GDM1 (cell line): ENCODE results near the gene UBASH3B.
"Not testable (repeated sequence)": the region's sequence is repeated elsewhere in the genome, so short reads cannot be mapped to it uniquely, and the experiment has no call there.

Experiments
- DNase-seq: peaks from one replicate; lab custom pipeline; 2025; lab: John Stamatoyannopoulos, UW

Gene UBASH3B

DNA sequence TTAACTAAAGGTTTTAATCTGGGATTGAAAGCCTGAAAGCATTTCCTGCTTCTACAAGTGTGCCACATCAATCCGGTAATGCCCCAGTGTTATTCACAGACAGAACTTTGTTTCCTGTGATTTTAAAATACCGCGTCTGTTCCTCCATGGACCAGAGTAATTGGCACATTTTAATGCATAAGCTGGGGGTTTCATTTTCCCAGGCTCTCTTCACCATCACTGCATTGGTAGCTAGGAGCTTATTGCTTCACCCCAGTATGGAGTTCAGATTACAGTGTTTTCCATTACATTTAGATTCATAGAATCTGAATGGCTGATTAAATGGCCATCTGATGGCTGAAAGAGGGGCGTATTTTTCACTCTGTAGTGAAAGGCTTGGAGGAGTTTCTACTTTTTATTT lies 157.1 kb downstream of the UBASH3B start:
- DNase-seq: no peak

DNA sequence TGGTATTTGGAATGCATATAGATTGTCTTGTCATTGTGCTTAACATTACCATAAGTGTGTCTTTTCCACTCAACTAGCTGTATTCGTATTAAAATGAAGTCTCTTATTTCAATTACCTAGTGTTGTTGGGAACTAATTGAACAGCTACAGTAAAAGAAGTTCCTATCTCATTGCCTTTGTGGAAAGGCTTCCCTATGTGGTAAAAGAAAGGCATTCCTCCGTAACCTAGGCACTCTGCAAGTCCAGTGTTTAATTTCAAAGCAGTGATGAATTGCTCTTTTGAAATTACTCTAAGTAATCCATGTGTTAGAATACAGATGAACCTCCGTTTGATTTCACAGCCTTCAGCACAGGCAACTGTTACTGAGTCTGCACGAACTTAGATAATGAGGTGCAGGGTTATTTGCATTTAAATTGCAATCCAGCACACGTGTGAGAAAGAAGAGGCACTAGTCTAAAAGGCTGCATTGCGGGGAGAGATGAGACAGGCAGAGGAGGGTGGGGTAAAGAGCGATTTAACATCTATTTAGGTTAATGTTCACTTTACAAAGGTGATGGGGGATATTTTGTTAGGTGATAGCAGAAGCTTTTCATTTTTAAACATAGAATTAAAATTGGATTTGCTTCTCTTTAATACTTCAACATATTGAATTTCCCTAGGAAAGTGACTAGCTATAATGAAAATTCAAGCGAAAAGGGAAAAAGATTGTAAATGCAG lies 157.8 kb downstream of the UBASH3B start:
- DNase-seq: no peak

DNA sequence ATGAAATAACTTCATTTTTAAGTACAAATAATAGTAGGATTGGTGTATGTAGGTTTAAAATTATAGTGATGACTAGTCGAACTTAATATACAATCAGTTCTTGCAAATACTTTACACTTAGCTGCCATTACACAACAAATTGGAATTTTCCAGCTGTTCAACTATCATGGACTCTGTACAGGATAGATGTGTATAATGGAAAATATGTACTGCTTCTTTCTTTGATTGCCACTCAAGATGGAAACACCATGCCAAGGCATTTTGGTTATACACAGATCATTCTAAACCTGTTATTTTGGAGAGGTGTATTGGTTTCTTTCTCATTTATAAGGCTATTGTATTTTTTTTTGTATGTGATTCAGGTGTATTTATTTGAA lies 158.4 kb downstream of the UBASH3B start:
- DNase-seq: no peak

DNA sequence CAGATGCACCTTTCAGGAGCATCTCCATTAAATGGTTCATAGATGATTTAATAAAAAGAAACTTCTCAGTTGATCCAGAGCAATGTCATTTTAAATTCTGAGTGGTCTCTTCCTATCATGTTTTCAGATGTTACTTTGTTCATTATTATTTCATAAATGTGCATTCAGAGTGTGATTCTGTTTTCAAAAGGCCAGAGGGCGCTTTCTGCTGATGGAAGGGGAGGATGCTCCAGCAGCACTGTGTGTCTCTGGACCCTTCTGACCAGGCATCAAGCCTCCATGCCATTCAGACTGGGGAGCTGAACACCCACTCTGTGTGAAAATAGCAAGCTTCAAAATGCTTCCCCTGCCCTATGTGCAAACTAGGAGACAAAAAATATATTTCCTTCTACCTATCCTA lies 158.9 kb downstream of the UBASH3B start:
- no peak for DNase-seq

DNA sequence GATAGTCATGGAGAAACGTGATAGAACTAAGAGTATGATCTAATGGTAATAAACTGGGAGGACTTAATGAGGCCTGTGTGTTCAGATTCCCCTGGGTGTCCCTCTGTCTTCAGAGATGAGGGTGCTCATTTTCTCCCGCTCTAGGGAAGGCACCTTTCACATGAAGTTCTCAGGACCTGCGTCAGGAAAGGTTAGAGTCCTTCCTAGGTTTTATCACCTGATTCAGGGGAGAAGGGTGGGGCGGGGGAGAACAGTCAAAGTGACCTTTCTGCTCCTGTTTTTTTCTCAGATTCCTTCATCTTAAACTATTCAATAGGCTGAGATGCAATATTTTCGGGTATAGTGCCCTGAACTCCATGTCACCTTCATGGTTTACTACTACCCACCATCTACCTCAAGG lies 160.4 kb downstream of the UBASH3B start:
- no peak for DNase-seq

GRCh38 chr11:122816761-122817520 lies 161.4 kb downstream of the UBASH3B start:
- no peak for DNase-seq

DNA sequence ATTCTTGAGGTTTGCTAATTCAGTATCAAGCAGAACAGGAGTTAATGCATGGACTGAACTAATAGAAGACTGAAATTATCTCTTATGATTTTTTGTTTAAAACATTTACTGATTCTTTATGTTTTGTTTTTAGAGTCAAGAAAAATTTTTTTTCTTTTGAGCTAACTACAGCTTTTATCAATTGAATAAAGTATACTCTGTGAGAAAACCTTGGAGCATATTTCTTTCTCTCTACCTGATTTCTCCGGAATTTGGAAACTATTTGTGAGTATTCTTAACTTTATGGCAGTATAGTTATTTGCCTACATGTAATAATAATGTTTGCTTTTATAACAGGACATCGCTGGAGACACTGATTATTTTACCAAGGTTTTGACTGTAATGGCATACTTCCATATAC lies 164.6 kb downstream of the UBASH3B start:
- no peak for DNase-seq

DNA sequence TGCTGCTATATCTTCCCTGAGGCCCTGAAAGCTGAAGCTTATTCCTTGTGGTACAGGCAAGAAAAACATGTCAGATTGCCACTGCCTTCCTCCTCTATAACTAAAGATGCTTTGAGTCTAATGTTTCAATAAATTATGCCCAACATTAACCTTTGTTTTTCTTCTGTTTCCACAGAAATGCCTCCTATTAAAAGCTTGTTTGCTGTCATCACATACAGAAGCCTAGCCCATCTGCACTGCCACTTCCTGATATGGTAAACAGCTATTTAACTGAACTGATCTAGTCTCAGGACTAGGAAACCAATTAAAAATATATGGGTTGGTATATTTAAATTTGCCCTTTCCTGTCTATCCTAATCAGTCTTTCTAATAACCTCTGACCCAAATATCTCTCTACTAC lies 165.6 kb downstream of the UBASH3B start:
- no peak for DNase-seq

DNA sequence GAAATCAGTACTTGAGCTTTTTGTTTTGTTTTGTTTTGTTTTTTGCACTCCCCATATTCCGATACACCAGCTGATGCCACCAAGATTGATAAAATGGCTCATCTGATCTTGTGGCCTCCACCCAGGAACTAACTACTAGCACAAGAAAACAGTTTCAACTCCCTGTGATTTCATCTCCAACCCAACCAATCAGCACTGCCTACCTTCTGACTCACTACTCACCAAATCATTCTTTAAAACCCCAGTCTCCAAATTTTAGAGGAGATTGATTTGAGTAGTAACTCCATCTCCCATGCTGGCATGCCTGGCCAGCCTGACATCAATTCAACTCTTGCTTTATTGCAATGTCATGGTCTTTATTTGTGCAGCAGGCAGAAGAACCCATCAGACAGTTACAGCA lies 166.7 kb downstream of the UBASH3B start:
- no peak for DNase-seq

DNA sequence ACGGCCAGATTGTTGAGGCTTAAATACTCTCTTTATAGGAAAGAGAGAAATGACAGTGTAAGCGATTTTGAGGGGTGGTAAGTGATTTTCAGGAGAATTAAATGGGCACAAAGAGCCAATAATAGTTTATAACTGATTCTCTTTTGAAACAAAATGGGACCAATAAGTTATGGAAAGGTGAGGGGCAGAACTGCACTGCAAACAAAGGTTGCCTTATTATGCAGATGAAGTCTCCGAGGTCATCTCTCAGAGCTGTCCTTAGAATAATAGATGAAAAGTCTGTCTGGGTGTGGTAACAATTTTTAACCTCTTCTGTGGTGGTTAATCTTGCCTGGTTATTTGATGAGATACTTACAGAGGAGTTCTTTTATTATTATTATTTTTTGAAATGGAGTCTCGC lies 168.0 kb downstream of the UBASH3B start:
- DNase-seq: no peak

DNA sequence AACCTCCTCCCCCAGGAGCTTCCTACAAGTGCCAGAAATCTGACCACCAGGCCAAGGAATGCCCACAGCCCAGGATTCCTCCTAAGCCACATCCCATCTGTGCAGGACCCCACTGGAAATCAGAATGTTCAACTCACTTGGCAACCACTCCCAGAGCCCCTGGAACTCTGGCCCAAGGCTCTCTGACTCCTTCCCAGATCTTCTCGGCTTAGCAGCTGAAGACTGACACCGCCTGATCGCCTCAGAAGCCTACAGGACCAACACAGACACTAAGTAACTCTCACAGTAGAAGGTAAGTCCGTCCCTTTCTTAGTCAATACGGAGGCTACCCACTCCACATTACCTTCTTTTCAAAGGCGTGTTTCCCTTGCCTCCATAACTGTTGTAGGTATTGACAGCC lies 173.8 kb downstream of the UBASH3B start:
- DNase-seq: not testable (repeated sequence)

GRCh38 chr11:122832297-122832696 lies 176.8 kb downstream of the UBASH3B start:
- DNase-seq: not testable (repeated sequence)

GRCh38 chr11:122832721-122833470 lies 177.4 kb downstream of the UBASH3B start:
- no peak for DNase-seq

GRCh38 chr11:122833846-122834464 lies 178.4 kb downstream of the UBASH3B start:
- DNase-seq: no peak

GRCh38 chr11:122836916-122837315 lies 181.4 kb downstream of the UBASH3B start:
- no peak for DNase-seq

- no peak for DNase-seq
Observed at GRCh38 chr11:122837528-122838346, 182.2 kb downstream of the UBASH3B start.

- no peak for DNase-seq
Observed at GRCh38 chr11:122843281-122844141, 188.0 kb downstream of the UBASH3B start.

DNA sequence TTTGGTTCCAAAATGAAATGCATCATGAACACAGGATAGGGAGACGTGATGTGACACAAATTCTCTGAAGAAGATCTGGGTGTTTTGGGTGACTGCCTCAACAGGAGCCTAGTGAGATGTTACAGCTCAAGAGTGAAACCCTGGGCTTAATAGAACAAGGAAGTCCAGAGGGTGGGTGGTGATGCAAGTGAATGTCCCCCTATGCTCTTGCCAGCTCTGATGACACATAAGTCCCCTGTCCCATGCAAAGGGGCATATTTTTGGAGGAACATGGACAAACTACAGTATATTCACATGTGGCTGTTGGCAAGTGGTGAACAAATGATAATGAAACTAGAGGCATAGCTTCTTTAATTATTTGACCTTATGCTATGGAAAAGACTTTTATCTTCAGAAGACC lies 191.9 kb downstream of the UBASH3B start:
- no peak for DNase-seq

DNA sequence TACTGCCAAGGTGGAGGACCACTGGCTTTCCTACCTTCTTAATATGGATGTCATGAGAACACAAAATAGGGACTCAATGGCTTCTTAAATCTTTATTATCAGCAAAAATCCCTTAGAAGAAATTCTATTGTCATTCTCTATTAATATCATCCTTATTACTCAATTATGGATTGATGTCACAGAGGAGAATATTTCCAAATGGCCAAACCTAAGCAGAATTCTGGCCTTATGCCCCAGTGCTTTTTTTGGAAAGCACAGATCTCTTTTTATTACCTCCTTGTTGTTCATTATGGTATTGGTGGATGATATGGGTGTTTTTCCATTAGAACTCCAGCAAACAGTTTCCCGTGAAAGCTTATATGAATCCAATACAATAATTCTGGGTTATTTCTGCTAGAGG lies 192.7 kb downstream of the UBASH3B start:
- DNase-seq: no peak

DNA sequence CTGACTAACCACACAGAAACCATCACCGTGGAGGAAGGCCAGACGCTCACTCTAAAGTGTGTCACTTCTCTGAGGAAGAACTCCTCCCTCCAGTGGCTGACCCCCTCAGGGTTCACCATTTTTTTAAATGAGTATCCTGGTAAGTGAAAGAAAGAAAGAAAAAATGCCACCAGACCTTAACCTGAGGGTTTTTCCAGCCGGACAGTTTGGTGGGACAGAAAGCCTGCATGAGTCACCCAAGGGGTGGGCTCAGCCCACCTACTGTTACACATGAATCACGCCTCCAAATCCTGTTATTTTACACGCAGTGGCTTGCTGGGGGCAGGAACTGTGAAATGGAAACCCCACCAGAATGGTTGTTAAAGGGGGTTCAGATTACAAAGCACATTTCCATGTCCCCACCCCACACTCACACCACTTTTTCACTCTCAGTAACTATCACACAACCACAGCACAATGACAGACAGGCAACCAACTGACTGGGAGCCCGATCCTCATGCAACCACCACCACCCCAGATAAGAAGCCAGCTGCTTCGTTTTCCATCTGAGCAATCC lies 194.6 kb downstream of the UBASH3B start:
- no peak for DNase-seq
